Prostate gland (tissue), 2 donors: ENCODE data around the gene MYO16.

Experiments
- CTCF ChIP-seq, 4 experiments: fragments of 200-600 bp in 2 of 4; fragments of 450-650 bp in 2 of 4; sonication (generic) in 2 of 4; IDR thresholded peaks; 1 replicate in 3 of 4; 2 replicates in 1 of 4; pipeline ENCODE4 v1.5.1; 2016 to 2019; ENCODE audit warnings: antibody characterized with exemption in 4 of 4, mild to moderate bottlenecking in 2 of 4, moderate library complexity in 2 of 4
- POLR2A ChIP-seq: fragments of 450-650 bp; IDR thresholded peaks from one replicate; pipeline ENCODE4 v1.6.1; 2016; ENCODE audit warnings: antibody characterized with exemption, mild to moderate bottlenecking
- POLR2AphosphoS5 ChIP-seq: sonication (generic); formaldehyde crosslinking; IDR thresholded peaks from one replicate; pipeline ENCODE4 v1.6.1; 2017; ENCODE audit warnings: antibody characterized with exemption

DNA sequence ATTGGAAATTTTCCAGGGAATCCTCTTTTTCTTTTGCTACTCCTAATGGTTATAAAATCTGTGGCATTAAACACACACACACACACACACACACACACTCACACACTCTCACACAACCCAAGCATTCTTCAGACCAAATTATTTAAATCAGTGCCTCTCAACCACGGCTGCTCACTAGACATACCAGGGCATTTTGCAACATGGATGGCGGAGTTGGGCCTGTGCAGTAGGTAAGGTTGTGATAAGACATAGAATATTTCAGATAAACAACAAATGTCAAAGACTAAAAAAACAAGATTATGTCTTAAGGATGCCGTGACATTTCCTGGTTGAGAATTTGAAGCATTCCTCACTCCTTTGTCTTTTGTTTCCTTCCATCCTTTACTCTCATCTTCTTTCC is 443.1 kb downstream of the MYO16 start:
- no peak for TF ChIP-seq CTCF (IDR thresholded peaks at IDR 0.05)
- no peak for TF ChIP-seq POLR2A
- no peak for TF ChIP-seq POLR2AphosphoS5
